Tibial nerve (tissue), 4 donors: ENCODE measurements around the gene CDK16.

Experiments
- CTCF ChIP-seq, 5 experiments: fragments of 200-600 bp in 3 of 5; fragments of 450-650 bp in 2 of 5; sonication (generic) in 3 of 5; IDR thresholded peaks; one replicate each; pipeline ENCODE4 v1.5.1; 2016 to 2019; ENCODE audit warnings: antibody characterized with exemption in 5 of 5, mild to moderate bottlenecking in 3 of 5, moderate library complexity in 2 of 5
- EP300 ChIP-seq, 2 donors: sonication (generic); formaldehyde crosslinking; IDR thresholded peaks; one replicate each; pipeline ENCODE4 v1.6.1; 2017; ENCODE audit warnings: antibody characterized with exemption in 2 of 2, mild to moderate bottlenecking in 1 of 2
- POLR2A ChIP-seq, 2 donors: fragments of 450-650 bp; IDR thresholded peaks; one replicate each; pipeline ENCODE4 v1.6.1; 2017; ENCODE audit warnings: antibody characterized with exemption in 2 of 2, mild to moderate bottlenecking in 2 of 2, moderate library complexity in 2 of 2

- TF ChIP-seq POLR2A (IDR thresholded peaks at IDR 0.05) (no peak), CTCF (IDR thresholded peaks at IDR 0.05) (no peak), EP300 (IDR thresholded peaks at IDR 0.05) (no peak)
Observed at GRCh38 chrX:47239898-47240545, 21.5 kb downstream of the CDK16 start.
